WTC11 (cell line): ENCODE data around the gene EN2. TPM values are rescaled to one million over a fixed set of nuclear protein-coding genes. Genes with fewer than 3 reads are reported as not detected.

Experiments used
- ATAC-seq: fragments of 200-7000 bp; cut with Tn5 transposase; 2 replicates; pipeline ENCODE4 v1.10.0; 2021; ENCODE audit warnings: mild to moderate bottlenecking, moderate library complexity
- CTCF ChIA-PET: fragments of 300-600 bp; sonication (Branson Sonifier 250); formaldehyde crosslinking; loops from one replicate; lab custom pipeline; 2021; ENCODE audit warnings: antibody characterized with exemption; lab: Charles Lee
- POLR2A ChIA-PET: fragments of 350-600 bp; sonication (Branson Sonifier 250); formaldehyde crosslinking; loops from one replicate; lab custom pipeline; 2021; ENCODE audit warnings: antibody characterized with exemption; lab: Charles Lee
- DNase-seq: peaks from one replicate; pipeline ENCODE4 v3.0.0; 2021; ENCODE audit warnings: low spot score
- H3K27ac Mint-ChIP-seq: 2 replicates; pipeline ENCODE4 v1.8.0; 2021; ENCODE audit warnings: mixed read lengths
- H3K27me3 Mint-ChIP-seq: 2 replicates; pipeline ENCODE4 v1.8.0; 2021; ENCODE audit warnings: low read depth, mild to moderate bottlenecking, moderate library complexity, mixed read lengths
- H3K36me3 Mint-ChIP-seq: 2 replicates; pipeline ENCODE4 v1.8.0; 2021; ENCODE audit warnings: mixed read lengths
- H3K4me1 Mint-ChIP-seq: 2 replicates; pipeline ENCODE4 v1.8.0; 2022; ENCODE audit warnings: mixed read lengths
- H3K4me3 Mint-ChIP-seq: 2 replicates; pipeline ENCODE4 v1.8.0; 2021; ENCODE audit warnings: mild to moderate bottlenecking, moderate library complexity, mixed read lengths
- H3K9me3 Mint-ChIP-seq: 2 replicates; pipeline ENCODE4 v1.8.0; 2021; ENCODE audit warnings: mixed read lengths
- ATF2 ChIP-seq: sonication (generic); formaldehyde crosslinking; IDR thresholded peaks from 2 replicates; pipeline ENCODE4 v1.8.1; 2022; ENCODE audit warnings: low read depth, missing genetic modification reagents, borderline replicate concordance
- ATF6 ChIP-seq: sonication (generic); formaldehyde crosslinking; IDR thresholded peaks from 2 replicates; pipeline ENCODE4 v1.8.1; 2023; ENCODE audit warnings: mild to moderate bottlenecking, missing genetic modification reagents
- CBFB ChIP-seq: sonication (generic); formaldehyde crosslinking; IDR thresholded peaks from 2 replicates; pipeline ENCODE4 v1.8.1; 2022; ENCODE audit warnings: mild to moderate bottlenecking, low read depth, missing genetic modification reagents
- CREM ChIP-seq: sonication (generic); formaldehyde crosslinking; IDR thresholded peaks from 2 replicates; pipeline ENCODE4 v1.8.1; 2022; ENCODE audit warnings: mild to moderate bottlenecking, missing genetic modification reagents, moderate library complexity
- ESRRA ChIP-seq: sonication (generic); formaldehyde crosslinking; IDR thresholded peaks from 2 replicates; pipeline ENCODE4 v1.8.1; 2022; ENCODE audit warnings: mild to moderate bottlenecking, missing genetic modification reagents, borderline replicate concordance
- GTF2I ChIP-seq: fragments of 250-450 bp; sonication (Bioruptor Pico); conservative IDR thresholded peaks from 2 replicates; pipeline ENCODE4 v1.4.0; 2021; ENCODE audit warnings: mild to moderate bottlenecking
- JAZF1 ChIP-seq: fragments of 250-450 bp; sonication (Bioruptor Pico); IDR thresholded peaks from 2 replicates; pipeline ENCODE4 v1.9.0; 2021; ENCODE audit warnings: moderate library complexity, mild to moderate bottlenecking, inconsistent platforms
- JUN ChIP-seq: sonication (generic); formaldehyde crosslinking; IDR thresholded peaks from 2 replicates; pipeline ENCODE4 v1.8.0; 2023; ENCODE audit warnings: mild to moderate bottlenecking, missing genetic modification reagents
- NFE2L1 ChIP-seq: sonication (generic); formaldehyde crosslinking; IDR thresholded peaks from 2 replicates; pipeline ENCODE4 v1.8.1; 2023; ENCODE audit warnings: missing genetic modification reagents
- NR2C2 ChIP-seq: sonication (generic); formaldehyde crosslinking; IDR thresholded peaks from 2 replicates; pipeline ENCODE4 v1.8.0; 2022; ENCODE audit warnings: mild to moderate bottlenecking, missing genetic modification reagents
- PRRX2 ChIP-seq: fragments of 250-450 bp; sonication (Bioruptor Pico); IDR thresholded peaks from 2 replicates; pipeline ENCODE4 v1.8.0; 2021; ENCODE audit warnings: mild to moderate bottlenecking
- USF2 ChIP-seq: sonication (generic); formaldehyde crosslinking; IDR thresholded peaks from 2 replicates; pipeline ENCODE4 v1.8.1; 2023; ENCODE audit warnings: mild to moderate bottlenecking, missing genetic modification reagents, moderate library complexity
- ZNF138 ChIP-seq: sonication (generic); formaldehyde crosslinking; conservative IDR thresholded peaks from 2 replicates; pipeline ENCODE4 v1.8.1; 2022; ENCODE audit warnings: mild to moderate bottlenecking, moderate library complexity, missing genetic modification reagents
- ZNF219 ChIP-seq: sonication (generic); formaldehyde crosslinking; IDR thresholded peaks from 2 replicates; pipeline ENCODE4 v1.8.0; 2023; ENCODE audit warnings: missing genetic modification reagents, mild to moderate bottlenecking, borderline replicate concordance
- ZNF232 ChIP-seq: sonication (generic); formaldehyde crosslinking; IDR thresholded peaks from 2 replicates; pipeline ENCODE4 v1.8.0; 2022; ENCODE audit warnings: mild to moderate bottlenecking, missing genetic modification reagents
- ZNF396 ChIP-seq: fragments of 250-450 bp; sonication (Bioruptor Pico); IDR thresholded peaks from 2 replicates; pipeline ENCODE4 v1.8.0; 2021; ENCODE audit warnings: mild to moderate bottlenecking, moderate library complexity, borderline replicate concordance
- ZNF416 ChIP-seq: fragments of 250-450 bp; sonication (Bioruptor Pico); IDR thresholded peaks from 2 replicates; pipeline ENCODE4 v1.9.0; 2021; ENCODE audit warnings: mild to moderate bottlenecking, inconsistent platforms
- total RNA-seq: library from RNA; stranded (reverse); gene quantifications from 3 replicates; pipeline ENCODE4 v1.2.3, GENCODE V29; 2021
- TF ChIP-seq, protein P1 (sequence below): sonication (generic); formaldehyde crosslinking; IDR thresholded peaks from 2 replicates; pipeline ENCODE4 v1.8.0; 2022; ENCODE audit warnings: mild to moderate bottlenecking, missing genetic modification reagents
- TF ChIP-seq, protein P2 (sequence below): sonication (generic); formaldehyde crosslinking; IDR thresholded peaks from 2 replicates; pipeline ENCODE4 v1.8.1; 2022; ENCODE audit warnings: low read depth, mild to moderate bottlenecking, moderate library complexity, missing genetic modification reagents, borderline replicate concordance
- TF ChIP-seq, protein P3 (sequence below): sonication (generic); formaldehyde crosslinking; IDR thresholded peaks from 2 replicates; pipeline ENCODE4 v1.8.1; 2022; ENCODE audit warnings: mild to moderate bottlenecking, moderate library complexity, missing genetic modification reagents

The EN2 gene
- total RNA-seq, 1 experiment from 2014 or later: not detected

GRCh38 chr7:155512246-155512887 is 54.4 kb downstream of the EN2 start:
- Mint-ChIP-seq H3K27me3 (peaks cover 95% of the 10 kb centered on the region), H3K27ac (no peak overlapping the region), H3K4me3 (no peak overlapping the region), H3K4me1 (peaks cover 47% of the 10 kb centered on the region), H3K9me3 (no peaks in the 10 kb centered on the region), H3K36me3 (no peaks in the 10 kb centered on the region)
- ATAC-seq (no peak), DNase-seq (no peak)
- ChIA-PET CTCF (no interaction called here), POLR2A (no interaction called here)
- no peak for TF ChIP-seq ZNF219
- TF ChIP-seq ESRRA: no peak
- TF ChIP-seq NFE2L1: no peak
- TF ChIP-seq, protein P1, sequence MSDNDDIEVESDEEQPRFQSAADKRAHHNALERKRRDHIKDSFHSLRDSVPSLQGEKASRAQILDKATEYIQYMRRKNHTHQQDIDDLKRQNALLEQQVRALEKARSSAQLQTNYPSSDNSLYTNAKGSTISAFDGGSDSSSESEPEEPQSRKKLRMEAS (CRISPR knock-in tag): no peak
- TF ChIP-seq ZNF416: no peak
- TF ChIP-seq ATF6 (CRISPR knock-in tag): no peak
- TF ChIP-seq USF2 (CRISPR knock-in tag): no peak
- no peak for TF ChIP-seq JUN (CRISPR knock-in tag)
- no peak for TF ChIP-seq ATF2 (CRISPR knock-in tag)

DNA sequence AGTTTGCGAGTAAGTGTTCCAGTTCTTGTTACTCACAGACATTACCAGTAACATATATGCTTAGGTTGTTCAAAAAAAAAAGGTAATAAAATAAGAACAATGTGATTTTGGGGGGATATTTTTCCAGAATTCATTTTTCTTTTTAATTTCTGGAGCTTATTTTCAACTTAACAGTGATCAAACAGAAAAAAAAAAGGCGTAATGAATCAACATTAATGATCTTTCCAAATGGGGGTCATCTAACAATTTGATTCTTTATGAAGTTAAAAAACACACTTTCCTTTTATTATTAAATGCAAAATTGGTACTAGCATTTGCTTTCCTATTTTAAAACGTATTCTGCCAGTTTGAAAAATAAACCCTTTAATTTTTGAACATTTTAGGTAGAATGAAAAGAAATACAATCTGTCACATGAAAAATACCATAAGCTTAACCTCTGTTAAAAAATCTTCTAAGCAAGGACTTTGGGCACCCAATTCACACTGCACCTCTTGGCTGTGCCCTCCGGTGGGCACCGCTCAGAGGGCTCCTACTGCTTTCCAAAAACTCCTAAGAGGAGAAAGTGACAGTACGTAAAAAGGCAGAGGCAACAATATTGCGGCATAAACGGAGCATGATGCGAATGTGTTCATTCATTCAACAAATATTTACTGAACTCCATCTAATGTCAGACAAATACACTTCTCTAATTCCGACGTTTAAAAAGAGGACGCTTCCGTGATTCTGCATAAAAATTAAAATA is 55.8 kb downstream of the EN2 start:
- DNase-seq (no peak), ATAC-seq (no peak)
- Mint-ChIP-seq H3K4me1 (peaks cover 34% of the 10 kb centered on the region), H3K4me3 (no peak overlapping the region), H3K36me3 (no peaks in the 10 kb centered on the region), H3K27ac (no peak overlapping the region), H3K27me3 (peaks cover 95% of the 10 kb centered on the region), H3K9me3 (no peaks in the 10 kb centered on the region)
- ChIA-PET POLR2A (interaction anchor here (0.7 kb wide), 1 partner anchor 32 kb away, joined by 3 read pairs; the partner anchor contains the start of gene CNPY1), CTCF (no interaction called here)
- TF ChIP-seq ZNF396: no peak
- no peak for TF ChIP-seq ZNF138 (CRISPR knock-in tag)
- no peak for TF ChIP-seq NR2C2 (CRISPR knock-in tag)
- no peak for TF ChIP-seq CBFB (CRISPR knock-in tag)
- no peak for TF ChIP-seq JAZF1 (CRISPR knock-in tag)
- TF ChIP-seq GTF2I (CRISPR knock-in tag): no peak
- TF ChIP-seq USF2 (CRISPR knock-in tag): no peak
- TF ChIP-seq CREM (CRISPR knock-in tag): no peak

DNA sequence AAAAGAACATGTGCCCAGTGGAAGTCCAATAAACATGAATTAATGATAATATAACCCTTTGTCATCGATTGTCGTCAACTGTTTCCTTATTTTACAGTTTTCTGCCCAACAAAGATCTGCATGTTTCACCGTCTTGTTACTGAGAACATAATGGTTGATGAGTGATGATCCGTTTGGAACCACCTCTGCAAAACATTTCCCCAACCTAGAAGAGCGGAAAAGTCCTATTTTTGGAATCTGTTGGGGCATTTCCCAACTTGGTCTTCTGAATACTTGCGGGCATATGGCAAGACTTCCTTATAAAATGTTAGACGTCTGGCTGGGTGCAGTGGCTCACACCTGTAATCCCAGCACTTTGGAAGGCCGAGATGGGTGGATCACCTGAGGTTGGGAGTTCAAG is 56.4 kb downstream of the EN2 start:
- H3K36me3 Mint-ChIP-seq: no peaks in the 10 kb centered on the region
- H3K27me3 Mint-ChIP-seq: peaks cover 95% of the 10 kb centered on the region
- ChIA-PET CTCF (no interaction called here), POLR2A (no interaction called here)
- no peaks in the 10 kb centered on the region for H3K9me3 Mint-ChIP-seq
- peaks cover 28% of the 10 kb centered on the region for H3K4me1 Mint-ChIP-seq
- no peak for ATAC-seq
- H3K4me3 Mint-ChIP-seq: no peak overlapping the region
- no peak for DNase-seq
- no peak overlapping the region for H3K27ac Mint-ChIP-seq
- TF ChIP-seq GTF2I (CRISPR knock-in tag): no peak
- TF ChIP-seq, protein P2, sequence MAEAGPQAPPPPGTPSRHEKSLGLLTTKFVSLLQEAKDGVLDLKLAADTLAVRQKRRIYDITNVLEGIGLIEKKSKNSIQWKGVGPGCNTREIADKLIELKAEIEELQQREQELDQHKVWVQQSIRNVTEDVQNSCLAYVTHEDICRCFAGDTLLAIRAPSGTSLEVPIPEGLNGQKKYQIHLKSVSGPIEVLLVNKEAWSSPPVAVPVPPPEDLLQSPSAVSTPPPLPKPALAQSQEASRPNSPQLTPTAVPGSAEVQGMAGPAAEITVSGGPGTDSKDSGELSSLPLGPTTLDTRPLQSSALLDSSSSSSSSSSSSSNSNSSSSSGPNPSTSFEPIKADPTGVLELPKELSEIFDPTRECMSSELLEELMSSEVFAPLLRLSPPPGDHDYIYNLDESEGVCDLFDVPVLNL (CRISPR knock-in tag): no peak
- no peak for TF ChIP-seq ZNF232
- no peak for TF ChIP-seq PRRX2 (CRISPR knock-in tag)
- TF ChIP-seq, protein P3, sequence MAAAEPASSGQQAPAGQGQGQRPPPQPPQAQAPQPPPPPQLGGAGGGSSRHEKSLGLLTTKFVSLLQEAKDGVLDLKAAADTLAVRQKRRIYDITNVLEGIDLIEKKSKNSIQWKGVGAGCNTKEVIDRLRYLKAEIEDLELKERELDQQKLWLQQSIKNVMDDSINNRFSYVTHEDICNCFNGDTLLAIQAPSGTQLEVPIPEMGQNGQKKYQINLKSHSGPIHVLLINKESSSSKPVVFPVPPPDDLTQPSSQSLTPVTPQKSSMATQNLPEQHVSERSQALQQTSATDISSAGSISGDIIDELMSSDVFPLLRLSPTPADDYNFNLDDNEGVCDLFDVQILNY: no peak
